IPS-18a (cell line): ENCODE measurements around the gene CLMP.
"Not testable (repeated sequence)": the region's sequence is repeated elsewhere in the genome, so short reads cannot be mapped to it uniquely, and the experiment has no call there.

Experiments
- H3K27ac ChIP-seq: one replicate; pipeline ENCODE4 v1.5.1; 2013; ENCODE audit warnings: low read length
- H3K27me3 ChIP-seq: one replicate; pipeline ENCODE4 v1.6.1; 2013; ENCODE audit warnings: mild to moderate bottlenecking, low read length; ENCODE audit not compliant: control insufficient read depth, insufficient read depth
- H3K36me3 ChIP-seq: one replicate; pipeline ENCODE4 v1.6.1; 2013; ENCODE audit warnings: low read depth, low read length; ENCODE audit not compliant: control insufficient read depth
- H3K4me1 ChIP-seq: one replicate; pipeline ENCODE4 v1.6.1; 2013; ENCODE audit warnings: low read depth, low read length; ENCODE audit not compliant: control insufficient read depth
- H3K4me3 ChIP-seq: one replicate; pipeline ENCODE4 v1.5.1; 2013; ENCODE audit warnings: low read length
- H3K9ac ChIP-seq: one replicate; pipeline ENCODE4 v1.6.1; 2013; ENCODE audit warnings: mild to moderate bottlenecking, low read length, moderate library complexity
- H3K9me3 ChIP-seq: one replicate; pipeline ENCODE4 v1.6.1; 2013; ENCODE audit warnings: low read depth, low read length; ENCODE audit not compliant: control insufficient read depth

The CLMP gene

DNA sequence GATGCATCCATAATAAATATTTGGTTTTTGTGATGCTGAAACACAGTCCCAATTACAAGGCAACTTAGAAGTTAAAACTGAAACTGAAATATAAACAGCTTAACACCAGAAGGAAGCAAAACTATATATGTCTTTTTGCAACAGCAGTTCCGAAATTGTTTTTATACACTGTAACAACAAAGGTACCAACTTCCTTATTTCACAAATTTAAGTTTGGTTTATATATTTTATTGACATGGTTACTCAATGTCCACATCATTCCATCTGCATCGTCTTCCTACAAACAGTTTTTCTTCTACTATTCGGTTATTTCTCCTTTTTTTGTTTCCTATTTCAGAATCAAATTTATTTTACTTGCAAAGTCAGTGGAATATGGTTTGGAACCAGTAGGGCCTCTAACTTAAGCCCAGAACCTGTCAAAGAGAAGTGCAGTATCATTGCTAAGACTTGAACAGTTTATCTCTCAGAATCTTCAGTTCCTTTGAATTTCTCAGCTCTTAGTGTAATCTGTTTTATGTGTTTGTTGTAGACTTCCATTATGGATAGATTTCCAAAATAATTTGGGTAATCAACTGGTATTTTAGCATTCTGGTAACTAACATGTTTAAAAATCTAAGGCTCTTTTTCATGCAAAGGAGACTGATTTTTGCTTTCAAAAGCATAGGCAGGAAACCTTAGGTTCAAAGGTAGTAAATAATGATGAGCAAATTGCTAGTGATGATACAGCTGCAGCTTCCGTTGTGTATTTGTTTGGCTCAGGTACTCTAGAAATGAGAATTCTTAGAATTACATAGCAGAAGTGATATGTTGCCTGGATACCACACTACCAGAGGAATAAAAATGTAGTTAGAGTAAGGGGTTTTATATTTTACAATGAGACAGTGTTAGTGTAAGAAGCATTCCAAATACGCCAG is 124.9 kb downstream of the CLMP start:
- H3K27ac ChIP-seq, result no peak overlapping the region
- no peaks in the 10 kb centered on the region for H3K9me3 ChIP-seq
- no peak overlapping the region for H3K9ac ChIP-seq
- no peaks in the 10 kb centered on the region for H3K27me3 ChIP-seq
- peaks cover 7% of the 10 kb centered on the region for H3K36me3 ChIP-seq
- H3K4me1 ChIP-seq, result peaks cover 26% of the 10 kb centered on the region
- H3K4me3 ChIP-seq, result no peak overlapping the region

GRCh38 chr11:123065621-123066020 is 129.4 kb downstream of the CLMP start:
- Histone ChIP-seq H3K9ac (no peak overlapping the region), H3K4me1 (peaks cover 20% of the 10 kb centered on the region)

GRCh38 chr11:123063826-123064657 is 131.0 kb downstream of the CLMP start:
- H3K4me1 ChIP-seq, result peaks cover 16% of the 10 kb centered on the region
- H3K9ac ChIP-seq, result peak overlapping the region; percentile 99
- H3K27ac ChIP-seq, result peak overlapping the region; percentile 99
- no peaks in the 10 kb centered on the region for H3K27me3 ChIP-seq
- H3K4me3 ChIP-seq, result peak overlapping the region; percentile 98
- H3K36me3 ChIP-seq, result peaks cover 22% of the 10 kb centered on the region
- H3K9me3 ChIP-seq, result no peaks in the 10 kb centered on the region

More at GRCh38 chr11:123065621-123066020, 129.4 kb downstream of the CLMP start:
- Histone ChIP-seq H3K4me3 (no peak overlapping the region), H3K27ac (no peak overlapping the region), H3K36me3 (peaks cover 6% of the 10 kb centered on the region), H3K27me3 (no peaks in the 10 kb centered on the region), H3K9me3 (no peaks in the 10 kb centered on the region)

DNA sequence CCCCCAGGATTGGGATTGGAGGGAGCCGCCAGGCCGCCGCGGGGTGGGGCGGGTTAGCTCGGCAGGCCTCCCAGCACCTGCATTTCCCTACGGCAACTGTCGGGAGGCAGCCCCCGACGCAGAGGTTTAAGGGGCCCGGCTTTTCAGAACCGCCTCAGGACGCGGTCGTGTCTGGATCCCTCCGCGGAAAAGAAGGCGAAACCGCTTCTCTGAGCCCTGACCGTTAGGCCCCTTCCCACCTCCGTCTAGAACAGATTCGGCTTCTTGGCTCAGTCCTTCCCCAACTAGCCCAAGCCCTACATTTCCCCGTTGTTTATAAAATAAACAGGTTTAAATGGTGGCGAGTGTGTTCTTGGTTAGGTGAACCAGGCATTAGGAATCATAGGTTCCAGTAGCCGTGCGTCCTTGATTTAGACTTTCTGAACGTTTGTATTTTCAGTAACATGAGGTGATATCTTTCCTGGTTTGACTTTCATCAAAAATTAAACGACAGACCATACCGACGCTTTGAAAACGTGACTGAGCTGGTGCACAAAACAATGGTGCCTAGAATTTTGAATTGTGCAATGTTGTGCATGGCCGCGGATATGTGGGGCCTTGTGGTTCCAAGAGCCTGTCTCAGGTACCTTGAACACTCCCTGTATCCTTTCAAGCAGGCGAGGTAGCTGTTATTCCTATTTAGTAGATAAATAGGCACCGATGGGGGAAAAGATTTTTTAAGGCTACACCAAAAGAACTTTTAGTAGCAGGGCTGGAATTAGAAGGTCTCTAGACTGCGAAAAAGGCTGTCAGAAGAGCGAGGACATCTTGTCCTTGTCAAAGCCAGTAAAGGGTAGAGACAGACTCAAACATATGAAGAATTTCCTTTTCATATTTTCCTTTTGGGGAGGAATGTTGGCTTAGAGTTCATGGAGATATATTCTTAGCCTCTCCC is 131.9 kb downstream of the CLMP start:
- Histone ChIP-seq H3K4me1 (peaks cover 16% of the 10 kb centered on the region), H3K27me3 (no peaks in the 10 kb centered on the region), H3K36me3 (peaks cover 30% of the 10 kb centered on the region), H3K9ac (peak overlapping the region; percentile 99), H3K4me3 (peak overlapping the region; percentile 98), H3K9me3 (no peaks in the 10 kb centered on the region), H3K27ac (peak overlapping the region; percentile 99)

GRCh38 chr11:123062158-123062891 is 132.7 kb downstream of the CLMP start:
- Histone ChIP-seq H3K27ac (peak overlapping the region; percentile 99), H3K4me3 (peak overlapping the region; percentile 98), H3K9ac (peak overlapping the region; percentile 99), H3K27me3 (no peaks in the 10 kb centered on the region), H3K36me3 (peaks cover 39% of the 10 kb centered on the region), H3K9me3 (no peaks in the 10 kb centered on the region), H3K4me1 (peaks cover 16% of the 10 kb centered on the region)

GRCh38 chr11:123061403-123062157 is 133.5 kb downstream of the CLMP start, which contains the start of gene HSPA8:
HSPA8 (minus strand) TSS chr11:123062136; CDS start chr11:123061324, 812 bp downstream.
- Histone ChIP-seq H3K27ac (peak within 1 kb of the TSS; percentile 99), H3K9ac (peak within 1 kb of the TSS; percentile 99), H3K4me1 (peaks cover 16% of the 10 kb centered on the region), H3K4me3 (peak within 1 kb of the TSS; percentile 98), H3K9me3 (no peaks in the 10 kb centered on the region), H3K27me3 (no peaks in the 10 kb centered on the region), H3K36me3 (peaks cover 46% of the 10 kb centered on the region)

DNA sequence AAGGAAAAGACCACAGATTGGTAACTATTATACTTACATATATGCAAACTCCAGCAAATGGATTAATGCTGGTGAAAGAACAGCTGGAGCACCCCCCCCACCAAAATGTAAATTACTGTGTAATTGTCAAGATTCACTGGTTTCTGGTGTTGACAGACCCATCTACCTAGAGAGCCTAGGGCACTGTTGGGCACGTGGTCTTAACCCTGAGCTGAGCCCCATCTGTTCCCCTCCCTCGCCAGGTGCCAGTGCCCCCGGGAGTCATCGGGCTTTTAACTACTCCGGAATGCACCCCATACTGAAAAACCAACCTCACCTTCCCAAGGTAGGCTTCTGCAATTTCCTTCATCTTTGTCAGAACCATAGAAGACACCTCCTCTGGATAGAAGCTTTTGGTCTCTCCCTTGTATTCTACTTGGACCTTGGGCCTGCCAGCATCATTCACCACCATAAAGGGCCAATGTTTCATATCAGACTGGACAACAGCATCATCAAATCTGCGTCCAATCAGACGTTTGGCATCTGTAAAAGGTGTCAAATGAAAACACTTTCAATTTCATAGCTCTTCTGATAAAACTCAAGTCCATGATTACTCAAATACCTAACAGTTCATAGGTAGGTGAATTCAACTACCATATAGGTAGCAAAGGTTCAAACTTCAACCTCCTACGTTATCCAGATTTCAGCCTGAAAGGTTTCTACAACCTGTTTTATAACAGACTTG is 134.6 kb downstream of the CLMP start:
- peaks cover 16% of the 10 kb centered on the region for H3K4me1 ChIP-seq
- no peak overlapping the region for H3K27ac ChIP-seq
- no peaks in the 10 kb centered on the region for H3K9me3 ChIP-seq
- peak overlapping the region; percentile 98 for H3K4me3 ChIP-seq
- H3K36me3 ChIP-seq, result peaks cover 58% of the 10 kb centered on the region
- peak overlapping the region; percentile 99 for H3K9ac ChIP-seq
- no peaks in the 10 kb centered on the region for H3K27me3 ChIP-seq

DNA sequence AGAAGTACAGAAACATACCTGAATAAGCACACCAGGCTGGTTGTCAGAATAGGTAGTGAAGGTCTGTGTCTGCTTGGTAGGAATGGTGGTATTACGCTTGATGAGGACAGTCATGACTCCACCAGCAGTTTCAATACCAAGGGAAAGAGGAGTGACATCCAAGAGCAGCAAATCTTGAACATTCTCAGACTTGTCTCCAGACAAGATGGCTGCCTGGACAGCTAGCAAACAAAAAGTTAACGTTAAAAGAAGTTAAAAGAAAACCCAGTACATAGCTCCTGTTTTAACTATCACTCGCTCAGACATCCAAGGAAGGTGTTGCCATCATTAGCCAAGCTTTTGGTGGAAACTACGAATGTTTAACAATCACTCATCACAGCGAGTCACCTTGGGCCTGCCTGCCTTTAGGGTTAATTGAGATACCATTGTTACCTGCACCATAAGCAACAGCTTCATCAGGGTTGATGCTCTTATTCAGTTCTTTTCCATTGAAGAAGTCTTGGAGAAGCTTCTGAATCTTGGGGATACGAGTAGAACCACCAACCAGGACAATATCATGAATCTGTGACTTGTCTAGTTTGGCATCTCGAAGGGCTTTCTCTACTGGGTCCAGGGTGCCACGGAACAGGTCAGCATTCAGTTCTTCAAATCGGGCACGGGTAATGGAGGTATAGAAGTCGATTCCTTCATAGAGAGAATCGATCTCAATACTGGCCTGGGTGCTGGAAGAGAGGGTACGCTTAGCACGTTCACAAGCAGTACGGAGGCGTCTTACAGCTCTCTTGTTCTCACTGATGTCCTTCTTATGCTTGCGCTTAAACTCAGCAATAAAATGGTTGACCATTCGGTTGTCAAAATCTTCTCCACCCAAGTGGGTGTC is 135.8 kb downstream of the CLMP start:
- not testable (repeated sequence) for H3K27ac ChIP-seq, H3K9ac ChIP-seq, H3K27me3 ChIP-seq, H3K9me3 ChIP-seq
- Histone ChIP-seq H3K4me3 (peak overlapping the region; percentile 98), H3K36me3 (peaks cover 62% of the 10 kb centered on the region), H3K4me1 (peaks cover 15% of the 10 kb centered on the region)

GRCh38 chr11:123057661-123058305 is 137.3 kb downstream of the CLMP start:
- H3K9ac ChIP-seq, result no peak overlapping the region
- peaks cover 70% of the 10 kb centered on the region for H3K36me3 ChIP-seq
- no peak overlapping the region for H3K4me3 ChIP-seq
- H3K9me3 ChIP-seq, result no peaks in the 10 kb centered on the region
- H3K27me3 ChIP-seq, result no peaks in the 10 kb centered on the region
- peaks cover 5% of the 10 kb centered on the region for H3K4me1 ChIP-seq
- H3K27ac ChIP-seq, result no peak overlapping the region
